ENCODE measurements around the gene TOM1. TPM values are rescaled to one million over a fixed set of nuclear protein-coding genes. Genes with fewer than 3 reads are reported as not detected.
A peak's percentile ranks its signal among the peaks of the same experiment; 100 is the strongest.

Gene TOM1
- total and polyA plus RNA-seq, 2 of the 13 experiments (the other 11 are each of a cell fraction or from before 2014, with no cell fraction given) = 30.8 to 87.3 TPM

DNA sequence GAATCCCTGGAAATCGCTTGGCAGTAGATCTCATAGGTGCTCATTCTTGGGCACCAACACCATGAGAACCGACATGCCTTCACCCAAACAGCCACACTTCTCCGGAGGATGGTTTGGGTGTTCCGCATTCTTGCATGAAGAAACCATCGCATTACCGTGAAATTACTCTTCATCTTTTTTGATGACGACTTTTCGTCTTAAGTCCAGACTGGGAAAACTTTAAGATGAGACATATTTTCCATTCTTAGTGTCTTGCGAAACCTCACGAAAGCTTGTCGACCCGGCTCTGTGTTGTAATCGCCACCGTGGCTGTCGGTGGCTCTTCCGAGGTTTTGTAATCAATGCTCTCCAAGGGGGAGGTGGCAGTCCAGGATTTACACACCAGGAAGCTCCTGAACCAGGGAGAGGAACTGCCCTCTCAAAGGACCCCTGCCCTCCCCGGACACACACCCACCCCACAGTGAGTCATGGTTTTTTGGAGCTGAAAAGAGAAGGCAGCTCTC, 1.7 kb downstream of the TOM1 start (continued):
- no peak for TF ChIP-seq ISX (CRISPR knock-in tag; conservative IDR thresholded peaks at IDR 0.05)
- no peak for TF ChIP-seq HHEX (CRISPR knock-in tag; IDR thresholded peaks at IDR 0.05)
- TF ChIP-seq TCF7 (IDR thresholded peaks at IDR 0.05; ENCODE audit: low read depth) = no peak
- TF ChIP-seq, protein P1, sequence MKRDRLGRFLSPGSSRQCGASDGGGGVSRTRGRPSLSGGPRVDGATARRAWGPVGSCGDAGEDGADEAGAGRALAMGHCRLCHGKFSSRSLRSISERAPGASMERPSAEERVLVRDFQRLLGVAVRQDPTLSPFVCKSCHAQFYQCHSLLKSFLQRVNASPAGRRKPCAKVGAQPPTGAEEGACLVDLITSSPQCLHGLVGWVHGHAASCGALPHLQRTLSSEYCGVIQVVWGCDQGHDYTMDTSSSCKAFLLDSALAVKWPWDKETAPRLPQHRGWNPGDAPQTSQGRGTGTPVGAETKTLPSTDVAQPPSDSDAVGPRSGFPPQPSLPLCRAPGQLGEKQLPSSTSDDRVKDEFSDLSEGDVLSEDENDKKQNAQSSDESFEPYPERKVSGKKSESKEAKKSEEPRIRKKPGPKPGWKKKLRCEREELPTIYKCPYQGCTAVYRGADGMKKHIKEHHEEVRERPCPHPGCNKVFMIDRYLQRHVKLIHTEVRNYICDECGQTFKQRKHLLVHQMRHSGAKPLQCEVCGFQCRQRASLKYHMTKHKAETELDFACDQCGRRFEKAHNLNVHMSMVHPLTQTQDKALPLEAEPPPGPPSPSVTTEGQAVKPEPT (CRISPR knock-in tag; IDR thresholded peaks at IDR 0.05; ENCODE audit: low read depth) = no peak
- TF ChIP-seq SP4 (CRISPR knock-in tag; IDR thresholded peaks at IDR 0.05) = peak; percentile 51
- no peak for TF ChIP-seq PAF1 (CRISPR knock-in tag; IDR thresholded peaks at IDR 0.05)
- TF ChIP-seq BRCA1 (CRISPR knock-in tag; IDR thresholded peaks at IDR 0.05) = no peak
- TF ChIP-seq ZNF615 (CRISPR knock-in tag; IDR thresholded peaks at IDR 0.05; ENCODE audit: borderline replicate concordance) = no peak
- TF ChIP-seq PRPF4 (IDR thresholded peaks at IDR 0.05; ENCODE audit: low read depth, low read length, poor library complexity, severe bottlenecking) = no peak
- TF ChIP-seq, protein P2, sequence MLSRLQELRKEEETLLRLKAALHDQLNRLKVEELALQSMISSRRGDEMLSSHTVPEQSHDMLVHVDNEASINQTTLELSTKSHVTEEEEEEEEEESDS (CRISPR knock-in tag; IDR thresholded peaks at IDR 0.05; ENCODE audit: borderline replicate concordance) = no peak
- TF ChIP-seq ZC3H13 (CRISPR knock-in tag; IDR thresholded peaks at IDR 0.05) = 0 out of 2 replicates have a peak, but pooled peaks have one; percentile 34
- TF ChIP-seq, protein P3, sequence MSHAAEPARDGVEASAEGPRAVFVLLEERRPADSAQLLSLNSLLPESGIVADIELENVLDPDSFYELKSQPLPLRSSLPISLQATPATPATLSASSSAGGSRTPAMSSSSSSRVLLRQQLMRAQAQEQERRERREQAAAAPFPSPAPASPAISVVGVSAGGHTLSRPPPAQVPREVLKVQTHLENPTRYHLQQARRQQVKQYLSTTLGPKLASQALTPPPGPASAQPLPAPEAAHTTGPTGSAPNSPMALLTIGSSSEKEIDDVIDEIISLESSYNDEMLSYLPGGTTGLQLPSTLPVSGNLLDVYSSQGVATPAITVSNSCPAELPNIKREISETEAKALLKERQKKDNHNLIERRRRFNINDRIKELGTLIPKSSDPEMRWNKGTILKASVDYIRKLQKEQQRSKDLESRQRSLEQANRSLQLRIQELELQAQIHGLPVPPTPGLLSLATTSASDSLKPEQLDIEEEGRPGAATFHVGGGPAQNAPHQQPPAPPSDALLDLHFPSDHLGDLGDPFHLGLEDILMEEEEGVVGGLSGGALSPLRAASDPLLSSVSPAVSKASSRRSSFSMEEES (CRISPR knock-in tag; IDR thresholded peaks at IDR 0.05) = peak; percentile 67
- no peak for TF ChIP-seq TARDBP (CRISPR knock-in tag; IDR thresholded peaks at IDR 0.05)
- no peak for TF ChIP-seq ZNF451 (CRISPR knock-in tag; IDR thresholded peaks at IDR 0.05)
- TF ChIP-seq, protein P4, sequence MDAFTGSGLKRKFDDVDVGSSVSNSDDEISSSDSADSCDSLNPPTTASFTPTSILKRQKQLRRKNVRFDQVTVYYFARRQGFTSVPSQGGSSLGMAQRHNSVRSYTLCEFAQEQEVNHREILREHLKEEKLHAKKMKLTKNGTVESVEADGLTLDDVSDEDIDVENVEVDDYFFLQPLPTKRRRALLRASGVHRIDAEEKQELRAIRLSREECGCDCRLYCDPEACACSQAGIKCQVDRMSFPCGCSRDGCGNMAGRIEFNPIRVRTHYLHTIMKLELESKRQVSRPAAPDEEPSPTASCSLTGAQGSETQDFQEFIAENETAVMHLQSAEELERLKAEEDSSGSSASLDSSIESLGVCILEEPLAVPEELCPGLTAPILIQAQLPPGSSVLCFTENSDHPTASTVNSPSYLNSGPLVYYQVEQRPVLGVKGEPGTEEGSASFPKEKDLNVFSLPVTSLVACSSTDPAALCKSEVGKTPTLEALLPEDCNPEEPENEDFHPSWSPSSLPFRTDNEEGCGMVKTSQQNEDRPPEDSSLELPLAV (CRISPR knock-in tag; conservative IDR thresholded peaks at IDR 0.05; ENCODE audit: low read depth) = no peak
- TF ChIP-seq RELA (CRISPR knock-in tag; IDR thresholded peaks at IDR 0.05) = no peak
- TF ChIP-seq ZNF883 (CRISPR knock-in tag; IDR thresholded peaks at IDR 0.05; ENCODE audit: not compliant biosample characterization) = no peak
- no peak for TF ChIP-seq ZNF230 (CRISPR knock-in tag; IDR thresholded peaks at IDR 0.05)
- no peak for TF ChIP-seq GABPA (IDR thresholded peaks at IDR 0.05; ENCODE audit: low read depth, low read length)
- 0 out of 2 replicates have a peak, but pooled peaks have one; percentile 40 for TF ChIP-seq GABPA (CRISPR knock-in tag; IDR thresholded peaks at IDR 0.05; ENCODE audit: low read depth)
- TF ChIP-seq, protein P5, sequence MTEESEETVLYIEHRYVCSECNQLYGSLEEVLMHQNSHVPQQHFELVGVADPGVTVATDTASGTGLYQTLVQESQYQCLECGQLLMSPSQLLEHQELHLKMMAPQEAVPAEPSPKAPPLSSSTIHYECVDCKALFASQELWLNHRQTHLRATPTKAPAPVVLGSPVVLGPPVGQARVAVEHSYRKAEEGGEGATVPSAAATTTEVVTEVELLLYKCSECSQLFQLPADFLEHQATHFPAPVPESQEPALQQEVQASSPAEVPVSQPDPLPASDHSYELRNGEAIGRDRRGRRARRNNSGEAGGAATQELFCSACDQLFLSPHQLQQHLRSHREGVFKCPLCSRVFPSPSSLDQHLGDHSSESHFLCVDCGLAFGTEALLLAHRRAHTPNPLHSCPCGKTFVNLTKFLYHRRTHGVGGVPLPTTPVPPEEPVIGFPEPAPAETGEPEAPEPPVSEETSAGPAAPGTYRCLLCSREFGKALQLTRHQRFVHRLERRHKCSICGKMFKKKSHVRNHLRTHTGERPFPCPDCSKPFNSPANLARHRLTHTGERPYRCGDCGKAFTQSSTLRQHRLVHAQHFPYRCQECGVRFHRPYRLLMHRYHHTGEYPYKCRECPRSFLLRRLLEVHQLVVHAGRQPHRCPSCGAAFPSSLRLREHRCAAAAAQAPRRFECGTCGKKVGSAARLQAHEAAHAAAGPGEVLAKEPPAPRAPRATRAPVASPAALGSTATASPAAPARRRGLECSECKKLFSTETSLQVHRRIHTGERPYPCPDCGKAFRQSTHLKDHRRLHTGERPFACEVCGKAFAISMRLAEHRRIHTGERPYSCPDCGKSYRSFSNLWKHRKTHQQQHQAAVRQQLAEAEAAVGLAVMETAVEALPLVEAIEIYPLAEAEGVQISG (CRISPR knock-in tag; IDR thresholded peaks at IDR 0.05) = peak; percentile 26; the same call in 1 of the 2 replicates
- TF ChIP-seq U2AF2 (IDR thresholded peaks at IDR 0.05; ENCODE audit: low read depth, low read length) = no peak
- TF ChIP-seq, protein P6, sequence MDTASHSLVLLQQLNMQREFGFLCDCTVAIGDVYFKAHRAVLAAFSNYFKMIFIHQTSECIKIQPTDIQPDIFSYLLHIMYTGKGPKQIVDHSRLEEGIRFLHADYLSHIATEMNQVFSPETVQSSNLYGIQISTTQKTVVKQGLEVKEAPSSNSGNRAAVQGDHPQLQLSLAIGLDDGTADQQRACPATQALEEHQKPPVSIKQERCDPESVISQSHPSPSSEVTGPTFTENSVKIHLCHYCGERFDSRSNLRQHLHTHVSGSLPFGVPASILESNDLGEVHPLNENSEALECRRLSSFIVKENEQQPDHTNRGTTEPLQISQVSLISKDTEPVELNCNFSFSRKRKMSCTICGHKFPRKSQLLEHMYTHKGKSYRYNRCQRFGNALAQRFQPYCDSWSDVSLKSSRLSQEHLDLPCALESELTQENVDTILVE (CRISPR knock-in tag; IDR thresholded peaks at IDR 0.05) = peak; percentile 74
